ENCODE data around the gene GIMAP4. TPM values are rescaled to one million over a fixed set of nuclear protein-coding genes. Genes with fewer than 3 reads are reported as not detected.

GIMAP4 gene
- polyA plus RNA-seq, 6 donors from 2014 or later: 0.75 to 4.4 (median 1.5) TPM

Other genes starting within 250 kb of the GIMAP4 start
- gene LRRC61, start 244.0 kb upstream of the GIMAP4 start, polyA plus RNA-seq (ENCODE audit: low read depth in 6 of 6): 10 to 100 TPM; 15.2 to 28.6 (median 25.4) TPM
- 1 to 10 TPM in 5 of 6 donors, not detected in 1; 1.3 to 7.6 (median 6.2) TPM for gene ACTR3C, start 243.8 kb upstream of the GIMAP4 start, polyA plus RNA-seq (ENCODE audit: low read depth in 6 of 6)
- gene RARRES2, start 225.8 kb upstream of the GIMAP4 start, polyA plus RNA-seq (ENCODE audit: low read depth in 6 of 6): not detected
- gene REPIN1, start 198.6 kb upstream of the GIMAP4 start, polyA plus RNA-seq (ENCODE audit: low read depth in 6 of 6): 100 to 1,000 TPM in 1 of 6 donors, 10 to 100 TPM in 5; 46.3 to 115 (median 68.5) TPM
- 1 to 10 TPM; 1.4 to 8.9 (median 4.5) TPM for gene ZNF775, start 188.1 kb upstream of the GIMAP4 start, polyA plus RNA-seq (ENCODE audit: low read depth in 6 of 6)
- under 1 TPM in 4 of 6 donors, not detected in 2; 0.07 to 0.22 (median 0.08) TPM for gene GIMAP8, start 116.8 kb upstream of the GIMAP4 start, polyA plus RNA-seq (ENCODE audit: low read depth in 6 of 6)
- gene GIMAP7, start 52.5 kb upstream of the GIMAP4 start, polyA plus RNA-seq (ENCODE audit: low read depth in 6 of 6): 1 to 10 TPM in 5 of 6 donors, under 1 TPM in 1; 0.36 to 5.2 (median 1.5) TPM
- gene GIMAP6, start 65.0 kb downstream of the GIMAP4 start, polyA plus RNA-seq (ENCODE audit: low read depth in 6 of 6): 1 to 10 TPM in 1 of 6 donors, under 1 TPM in 5; 0.22 to 1.4 (median 0.31) TPM
- gene GIMAP2, start 118.3 kb downstream of the GIMAP4 start, polyA plus RNA-seq (ENCODE audit: low read depth in 6 of 6): 10 to 100 TPM in 5 of 6 donors, 1 to 10 TPM in 1; 8.2 to 40.4 (median 14.0) TPM
- gene GIMAP1, start 149.2 kb downstream of the GIMAP4 start, polyA plus RNA-seq (ENCODE audit: low read depth in 6 of 6): 1 to 10 TPM in 3 of 6 donors, under 1 TPM in 3; 0.58 to 1.8 (median 0.92) TPM
- gene GIMAP5, start 170.0 kb downstream of the GIMAP4 start, polyA plus RNA-seq (ENCODE audit: low read depth in 6 of 6): 1 to 10 TPM in 3 of 6 donors, under 1 TPM in 3; 0.26 to 2.5 (median 1.1) TPM
- 1 to 10 TPM in 2 of 6 donors, under 1 TPM in 1, not detected in 3; 0.23 to 1.8 (median 1.3) TPM for gene TMEM176B, start 233.0 kb downstream of the GIMAP4 start, polyA plus RNA-seq (ENCODE audit: low read depth in 6 of 6)
- gene TMEM176A, start 233.4 kb downstream of the GIMAP4 start, polyA plus RNA-seq (ENCODE audit: low read depth in 6 of 6): 1 to 10 TPM in 1 of 6 donors, under 1 TPM in 1, not detected in 4; 0.44 to 1.9 TPM

Measured in naive B cell (primary cell).